Neuronal stem cell (in vitro differentiated cells): ENCODE data around the gene EDC3.
A peak's percentile ranks its signal among the peaks of the same experiment; 100 is the strongest.

Source experiments
- DNase-seq: peaks from one replicate; pipeline ENCODE4 v3.0.0-alpha.2; 2013; ENCODE audit warnings: low spot score
- H2AFZ ChIP-seq: one replicate; pipeline ENCODE4 v1.6.1; 2013; ENCODE audit warnings: mild to moderate bottlenecking, low read length, inconsistent platforms
- H2AK5ac ChIP-seq: 2 replicates; pipeline ENCODE4 v1.6.1; 2013; ENCODE audit warnings: low read depth, mild to moderate bottlenecking, inconsistent platforms, low read length, moderate library complexity, mixed read lengths
- H2BK120ac ChIP-seq: 2 replicates; pipeline ENCODE4 v1.6.1; 2013; ENCODE audit warnings: low read depth, mild to moderate bottlenecking, inconsistent platforms, low read length, moderate library complexity, mixed read lengths
- H2BK12ac ChIP-seq: one replicate; pipeline ENCODE4 v1.6.1; 2013; ENCODE audit warnings: low read length, inconsistent platforms
- H2BK15ac ChIP-seq: 2 replicates; pipeline ENCODE4 v1.6.1; 2013; ENCODE audit warnings: mild to moderate bottlenecking, low read length, inconsistent platforms, mixed read lengths
- H2BK5ac ChIP-seq: one replicate; pipeline ENCODE4 v1.6.1; 2013; ENCODE audit warnings: inconsistent platforms, mild to moderate bottlenecking, low read length, moderate library complexity
- H3K14ac ChIP-seq: one replicate; pipeline ENCODE4 v1.6.1; 2013; ENCODE audit warnings: low read length, inconsistent platforms
- H3K18ac ChIP-seq: 2 replicates; pipeline ENCODE4 v1.6.1; 2013; ENCODE audit warnings: low read length, inconsistent platforms
- H3K23ac ChIP-seq: 2 replicates; pipeline ENCODE4 v1.6.1; 2013; ENCODE audit warnings: low read depth, mild to moderate bottlenecking, mixed read lengths, low read length, inconsistent platforms; ENCODE audit not compliant: poor library complexity
- H3K27ac ChIP-seq: replicated peaks from 3 replicates; pipeline ENCODE4 v1.5.1; 2013; ENCODE audit warnings: low read length, inconsistent platforms
- H3K27me3 ChIP-seq, 3 experiments: 2 replicates each; pipeline ENCODE4 v1.6.1; 2013; ENCODE audit warnings: low read length in 3 of 3, mild to moderate bottlenecking in 2 of 3, inconsistent platforms in 1 of 3, low read depth in 1 of 3, mixed read lengths in 1 of 3, moderate library complexity in 1 of 3; ENCODE audit not compliant: control insufficient read depth in 3 of 3, insufficient read depth in 3 of 3
- H3K36me3 ChIP-seq, 2 donors: replicated peaks in 1 of 2; 2 replicates each; pipeline ENCODE4 v1.6.1; 2013; ENCODE audit warnings: low read length in 2 of 2; ENCODE audit not compliant: control insufficient read depth in 2 of 2, insufficient read depth in 2 of 2
- H3K4ac ChIP-seq: 2 replicates; pipeline ENCODE4 v1.6.1; 2013; ENCODE audit warnings: inconsistent platforms, mild to moderate bottlenecking, low read length, moderate library complexity
- H3K4me1 ChIP-seq, 2 donors: 1 replicate in 1 of 2; 2 replicates in 1 of 2; pipeline ENCODE4 v1.6.1; 2013; ENCODE audit warnings: low read length in 2 of 2, low read depth in 1 of 2; ENCODE audit not compliant: control insufficient read depth in 2 of 2, insufficient read depth in 1 of 2
- H3K4me2 ChIP-seq: one replicate; pipeline ENCODE4 v1.6.1; 2013; ENCODE audit warnings: mild to moderate bottlenecking, low read length, inconsistent platforms; ENCODE audit not compliant: insufficient read depth, poor library complexity, severe bottlenecking
- H3K4me3 ChIP-seq, 2 donors: 2 replicates each; pipeline ENCODE4 v1.5.1; 2013; ENCODE audit warnings: low read length in 2 of 2, mild to moderate bottlenecking in 2 of 2, inconsistent platforms in 1 of 2, moderate library complexity in 1 of 2
- H3K79me1 ChIP-seq: one replicate; pipeline ENCODE4 v1.6.1; 2013; ENCODE audit warnings: low read depth, mild to moderate bottlenecking, inconsistent platforms, low read length, moderate library complexity
- H3K9ac ChIP-seq: one replicate; pipeline ENCODE4 v1.6.1; 2013; ENCODE audit warnings: mild to moderate bottlenecking, low read depth, low read length, inconsistent platforms; ENCODE audit not compliant: poor library complexity
- H3K9me3 ChIP-seq, 2 donors: replicated peaks in 1 of 2; 2 replicates each; pipeline versions ENCODE3 to v1.6.1; 2013; ENCODE audit warnings: low read length in 2 of 2, mild to moderate bottlenecking in 2 of 2, inconsistent platforms in 1 of 2, low read depth in 1 of 2, mixed read lengths in 1 of 2, moderate library complexity in 1 of 2; ENCODE audit not compliant: control insufficient read depth in 2 of 2, insufficient read depth in 1 of 2
- H4K8ac ChIP-seq: one replicate; pipeline ENCODE4 v1.6.1; 2013; ENCODE audit warnings: low read depth, mild to moderate bottlenecking, inconsistent platforms, low read length, moderate library complexity
- H4K91ac ChIP-seq: one replicate; pipeline ENCODE4 v1.6.1; 2013; ENCODE audit warnings: low read length, low read depth, mild to moderate bottlenecking, inconsistent platforms; ENCODE audit not compliant: poor library complexity
- WGBS, 2 donors: extraction: QIAGEN DNeasy Blood & Tissue Kit; methylation state at CpG; one replicate each; pipeline ENCODE4 v1.1.7; 2013; ENCODE audit warnings: missing lambda C conversion rate in 2 of 2, mixed read lengths in 1 of 2; ENCODE audit not compliant: insufficient read length in 2 of 2, insufficient replicate concordance in 1 of 2; ENCODE audit errors: extremely low coverage in 2 of 2; 5-methylcytosine and 5-hydroxymethylcytosine counted together

EDC3 gene

GRCh38 chr15:74723754-74724334 is 28.0 kb upstream of the EDC3 start:
- Histone ChIP-seq H3K4me2 (no peak overlapping the region), H3K14ac (no peak overlapping the region), H2BK5ac (no peak overlapping the region), H3K9ac (no peak overlapping the region), H3K27ac (no peak overlapping the region), H3K36me3 (no peaks in the 10 kb centered on the region), H4K8ac (no peak overlapping the region), H3K4me1 (peaks cover 2 to 11% of the 10 kb centered on the region in 2 donors), H3K9me3 (peaks cover 8 to 9% of the 10 kb centered on the region in 2 donors), H2AFZ (peak overlapping the region; percentile 37), H2AK5ac (no peak overlapping the region), H3K27me3 (peaks cover 0 to 12% (median 8%) of the 10 kb centered on the region in 3 experiments), H3K4me3 (no peak overlapping the region), H4K91ac (no peak overlapping the region), H2BK15ac (no peak overlapping the region), H2BK120ac (no peak overlapping the region), H2BK12ac (no peak overlapping the region), H3K4ac (no peak overlapping the region), H3K79me1 (no peaks in the 10 kb centered on the region), H3K18ac (no peak overlapping the region), H3K23ac (no peak overlapping the region)
- peak; percentile 82 for DNase-seq
- no CpG with 5 or more reads among the region's 1 CpG for WGBS, 2 donors

- no peak for DNase-seq
- H4K91ac ChIP-seq = no peak overlapping the region
- H3K4me1 ChIP-seq = peaks cover 2 to 11% of the 10 kb centered on the region in 2 donors
- no peak overlapping the region for H3K23ac ChIP-seq
- H3K9ac ChIP-seq = no peak overlapping the region
- H2BK12ac ChIP-seq = no peak overlapping the region
- H3K4me3 ChIP-seq = no peak overlapping the region
- H3K4me2 ChIP-seq = no peak overlapping the region
- peaks cover 8 to 9% of the 10 kb centered on the region in 2 donors for H3K9me3 ChIP-seq
- no peak overlapping the region for H4K8ac ChIP-seq
- no peak overlapping the region for H2AK5ac ChIP-seq
- no peaks in the 10 kb centered on the region for H3K79me1 ChIP-seq
- H2BK5ac ChIP-seq = no peak overlapping the region
- WGBS, 2 donors = no CpG with 5 or more reads among the region's 1 CpG
- no peak overlapping the region for H3K18ac ChIP-seq
- H3K14ac ChIP-seq = no peak overlapping the region
- peaks cover 0 to 12% (median 8%) of the 10 kb centered on the region in 3 experiments for H3K27me3 ChIP-seq
- no peak overlapping the region for H3K27ac ChIP-seq
- H2BK15ac ChIP-seq = no peak overlapping the region
- no peak overlapping the region for H2AFZ ChIP-seq
- H3K4ac ChIP-seq = no peak overlapping the region
- no peaks in the 10 kb centered on the region for H3K36me3 ChIP-seq
- H2BK120ac ChIP-seq = no peak overlapping the region
Observed at GRCh38 chr15:74723187-74723586, 27.4 kb upstream of the EDC3 start.

DNA sequence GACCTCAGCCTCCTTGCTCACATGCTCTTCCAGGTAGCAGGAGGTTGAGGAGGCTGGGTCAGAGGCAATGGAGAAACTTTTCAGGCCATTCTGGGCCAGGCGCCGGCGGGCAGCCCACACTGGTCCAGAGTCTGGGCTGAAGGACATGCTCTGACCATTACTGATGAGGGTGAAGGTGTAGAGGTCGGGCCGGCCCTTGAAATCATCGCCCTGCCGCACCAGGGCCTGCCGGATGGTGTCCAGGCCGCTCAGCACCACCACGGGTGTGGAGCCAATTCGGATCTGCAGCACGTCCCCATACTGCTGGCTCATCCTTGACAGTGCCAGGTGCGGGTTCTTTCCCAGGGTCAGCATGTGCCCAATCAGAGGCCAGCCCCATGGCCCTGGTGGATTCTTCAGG is 26.8 kb upstream of the EDC3 start:
- H3K27me3 ChIP-seq = peaks cover 0 to 12% (median 8%) of the 10 kb centered on the region in 3 experiments
- peak overlapping the region; percentile 48 for H2AK5ac ChIP-seq
- no peak overlapping the region for H2BK120ac ChIP-seq
- peak overlapping the region; percentile 32 for H3K18ac ChIP-seq
- H2BK15ac ChIP-seq = peak overlapping the region; percentile 76
- no peak overlapping the region for H3K4me2 ChIP-seq
- no peak overlapping the region for H2AFZ ChIP-seq
- H3K4me3 ChIP-seq = no peak overlapping the region
- peak overlapping the region; percentile 61 for H2BK12ac ChIP-seq
- H3K4me1 ChIP-seq = peaks cover 2 to 11% of the 10 kb centered on the region in 2 donors
- no peak for DNase-seq
- H2BK5ac ChIP-seq = no peak overlapping the region
- no peak overlapping the region for H3K9ac ChIP-seq
- H3K14ac ChIP-seq = no peak overlapping the region
- WGBS, 2 donors = no CpG with 5 or more reads among the region's 13 CpGs
- H3K9me3 ChIP-seq = peaks cover 4% of the 10 kb centered on the region in 2 donors
- no peak overlapping the region for H4K91ac ChIP-seq
- no peaks in the 10 kb centered on the region for H3K36me3 ChIP-seq
- H3K4ac ChIP-seq = no peak overlapping the region
- H3K27ac ChIP-seq = no peak overlapping the region
- peak overlapping the region; percentile 82 for H3K23ac ChIP-seq
- no peak overlapping the region for H4K8ac ChIP-seq
- H3K79me1 ChIP-seq = no peaks in the 10 kb centered on the region

DNA sequence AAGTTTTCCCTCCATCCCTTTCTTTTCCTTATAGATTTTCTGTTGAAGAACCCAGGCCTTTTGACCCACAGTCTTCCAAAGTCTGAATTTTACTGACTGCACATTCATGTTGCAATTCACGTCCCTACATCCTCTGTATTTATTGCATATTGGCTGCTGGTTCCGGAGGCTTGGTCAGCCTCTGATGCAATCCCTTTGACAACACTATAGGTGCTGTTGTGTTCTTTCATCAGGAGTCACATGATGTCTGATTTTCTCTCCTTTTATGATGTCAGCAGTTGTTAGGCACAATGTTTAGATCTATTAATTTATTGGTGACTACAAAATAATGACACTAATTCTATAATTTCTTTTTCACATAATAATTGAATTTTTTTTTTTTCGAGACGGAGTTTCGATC is 20.8 kb upstream of the EDC3 start:
- Histone ChIP-seq H3K4me3 (no peak overlapping the region), H3K18ac (no peak overlapping the region), H2BK12ac (no peak overlapping the region), H3K14ac (no peak overlapping the region), H2AFZ (no peak overlapping the region), H3K4me2 (no peak overlapping the region), H3K79me1 (no peaks in the 10 kb centered on the region), H4K8ac (no peak overlapping the region), H3K27ac (no peak overlapping the region), H3K27me3 (peaks cover 0 to 6% (median 0%) of the 10 kb centered on the region in 3 experiments), H2BK120ac (no peak overlapping the region), H3K36me3 (no peaks in the 10 kb centered on the region), H4K91ac (no peak overlapping the region), H2BK15ac (no peak overlapping the region), H3K4me1 (no peaks in the 10 kb centered on the region), H3K23ac (no peak overlapping the region), H3K9ac (no peak overlapping the region), H2AK5ac (no peak overlapping the region), H2BK5ac (no peak overlapping the region), H3K9me3 (no peaks in the 10 kb centered on the region), H3K4ac (no peak overlapping the region)
- DNase-seq = no peak
- WGBS, 2 donors = no CpG with 5 or more reads among the region's 5 CpGs
